ENCODE measurements around the gene PEX10. TPM values are rescaled to one million over a fixed set of nuclear protein-coding genes. Genes with fewer than 3 reads are reported as not detected.

Gene PEX10
- total and polyA plus RNA-seq, 4 donors, result 6.2 to 16.4 (median 11.8) TPM

- no peak overlapping the region for H3K27ac ChIP-seq (ENCODE audit: low read depth in 1 of 2, low read length in 2 of 2)
- H3K36me3 ChIP-seq (ENCODE audit: control insufficient read depth in 4 of 4, insufficient read depth in 3 of 4, low read depth in 1 of 4, low read length in 3 of 4), result no peaks in the 10 kb centered on the region
- H3K4me3 ChIP-seq (ENCODE audit: low read depth in 1 of 3, low read length in 3 of 3), result no peak overlapping the region
- DNase-seq (ENCODE audit: low spot score), result no peak
- no peaks in the 10 kb centered on the region for H3K4me1 ChIP-seq (ENCODE audit: control insufficient read depth in 4 of 4, insufficient read depth in 4 of 4, low read length in 3 of 4)
- TF ChIP-seq REST (IDR thresholded peaks at IDR 0.05) (no peak), FOXA1 (IDR thresholded peaks at IDR 0.05) (no peak), JUND (IDR thresholded peaks at IDR 0.05) (no peak), YY1 (IDR thresholded peaks at IDR 0.05) (no peak), EGR1 (IDR thresholded peaks at IDR 0.05; ENCODE audit: low read depth in 2 of 2) (no peak), FOXA2 (IDR thresholded peaks at IDR 0.05) (no peak), GABPA (IDR thresholded peaks at IDR 0.05 in 1 of 2, conservative IDR thresholded peaks at IDR 0.05 in 1 of 2) (no peak), ATF3 (IDR thresholded peaks at IDR 0.05) (no peak), HNF4A (conservative IDR thresholded peaks at IDR 0.05) (no peak), TAF1 (conservative IDR thresholded peaks at IDR 0.05) (no peak), RXRA (IDR thresholded peaks at IDR 0.05) (no peak), RAD21 (IDR thresholded peaks at IDR 0.05) (no peak), ZBTB33 (IDR thresholded peaks at IDR 0.05) (no peak), MAX (IDR thresholded peaks at IDR 0.05) (no peak), HNF4G (IDR thresholded peaks at IDR 0.05) (no peak), SP1 (IDR thresholded peaks at IDR 0.05) (no peak)
- no peak overlapping the region for H3K9ac ChIP-seq (ENCODE audit: low read depth in 1 of 2, low read length in 2 of 2)
- no peaks in the 10 kb centered on the region for H3K9me3 ChIP-seq (ENCODE audit: control insufficient read depth in 4 of 4, low read length in 3 of 4)
- peaks cover 0 to 3% (median 0%) of the 10 kb centered on the region in 4 donors for H3K27me3 ChIP-seq (ENCODE audit: control insufficient read depth in 4 of 4, insufficient read depth in 4 of 4, low read length in 3 of 4)
- 37% methylated on average over 18 of the region's 18 CpGs for WGBS
Measured at GRCh38 chr1:2451741-2452140, 39.4 kb upstream of the PEX10 start.

GRCh38 chr1:2449636-2450454 is 37.5 kb upstream of the PEX10 start:
- Histone ChIP-seq H3K9ac (ENCODE audit: low read depth in 1 of 2, low read length in 2 of 2) (no peak overlapping the region), H3K27me3 (ENCODE audit: control insufficient read depth in 4 of 4, insufficient read depth in 4 of 4, low read length in 3 of 4) (peaks cover 0 to 3% (median 0%) of the 10 kb centered on the region in 4 donors), H3K36me3 (ENCODE audit: control insufficient read depth in 4 of 4, insufficient read depth in 3 of 4, low read depth in 1 of 4, low read length in 3 of 4) (no peaks in the 10 kb centered on the region), H3K27ac (ENCODE audit: low read depth in 1 of 2, low read length in 2 of 2) (no peak overlapping the region), H3K9me3 (ENCODE audit: control insufficient read depth in 4 of 4, low read length in 3 of 4) (no peaks in the 10 kb centered on the region), H3K4me3 (ENCODE audit: low read depth in 1 of 3, low read length in 3 of 3) (no peak overlapping the region), H3K4me1 (ENCODE audit: control insufficient read depth in 4 of 4, insufficient read depth in 4 of 4, low read length in 3 of 4) (no peaks in the 10 kb centered on the region)
- no peak for DNase-seq (ENCODE audit: low spot score)
- no peak for TF ChIP-seq REST (IDR thresholded peaks at IDR 0.05)
- TF ChIP-seq FOXA1 (IDR thresholded peaks at IDR 0.05), result no peak
- no peak for TF ChIP-seq FOXA2 (IDR thresholded peaks at IDR 0.05)
- TF ChIP-seq EGR1 (IDR thresholded peaks at IDR 0.05; ENCODE audit: low read depth in 2 of 2), result no peak
- WGBS, result 85% methylated on average over 23 of the region's 23 CpGs
